Psoas muscle (tissue), 8 donors: Measurements from ENCODE around the gene CLEC7A. TPM values are rescaled to one million over a fixed set of nuclear protein-coding genes. Genes with fewer than 3 reads are reported as not detected.

Experiments used
- ATAC-seq, 4 donors: fragments of 200-7000 bp; cut with Tn5 transposase; one replicate each; pipeline ENCODE4 v1.9.1; 2020; ENCODE audit warnings: moderate library complexity in 3 of 4, mild to moderate bottlenecking in 2 of 4
- DNase-seq, 2 donors: peaks; one replicate each; pipeline ENCODE4 v3.0.0-alpha.2; 2020
- H3K27ac ChIP-seq: fragments of 200-600 bp; one replicate; pipeline ENCODE4 v1.8.0; 2022
- H3K27me3 ChIP-seq, 3 donors: fragments of 200-600 bp in 1 of 3; one replicate each; pipeline versions ENCODE4 v1.6.1 to v1.8.0; 2013 to 2022; ENCODE audit warnings: low read length in 2 of 3, mild to moderate bottlenecking in 2 of 3, moderate library complexity in 1 of 3; ENCODE audit not compliant: insufficient read depth in 3 of 3
- H3K36me3 ChIP-seq, 2 donors: fragments of 200-600 bp in 1 of 2; one replicate each; pipeline versions ENCODE4 v1.6.1 to v1.8.0; 2013 to 2022; ENCODE audit warnings: low read depth in 1 of 2, mild to moderate bottlenecking in 1 of 2, moderate library complexity in 1 of 2; ENCODE audit not compliant: insufficient read depth in 1 of 2
- H3K4me1 ChIP-seq: fragments of 200-600 bp; one replicate; pipeline ENCODE4 v1.8.0; 2022
- H3K4me3 ChIP-seq: fragments of 200-600 bp; one replicate; pipeline ENCODE4 v1.8.0; 2022; ENCODE audit warnings: mild to moderate bottlenecking
- H3K9me3 ChIP-seq: fragments of 200-600 bp; one replicate; pipeline ENCODE4 v1.8.0; 2022
- CTCF ChIP-seq: fragments of 200-600 bp; IDR thresholded peaks from one replicate; pipeline ENCODE4 v1.8.0; 2022; ENCODE audit warnings: antibody characterized with exemption
- WGBS, 3 donors: extraction: QIAGEN DNeasy Blood & Tissue Kit; methylation state at CpG; one replicate each; pipeline versions ENCODE4 v1.1.6 to v1.1.7; 2013; 5-methylcytosine and 5-hydroxymethylcytosine counted together
- intact Hi-C, 2 donors: fragments of 100-400 bp; cut with DNase I; formaldehyde crosslinking; loops; one replicate each; pipeline versions ENCODE4 v1.11.0 to v1.14.2; 2022
- polyA plus RNA-seq, 3 donors: library from polyadenylated mRNA; stranded (reverse); fragments of 200-250 nt; gene quantifications; one replicate each; pipeline ENCODE4 v1.2.3, GENCODE V29; 2013
- total RNA-seq, 4 donors: library from RNA; stranded (reverse); fragmentation: NEBNext Ultra II Directional in 2 of 4; extraction: Animal tissue kit (Norgen Biotek cat#: 25700) in 2 of 4; gene quantifications; one replicate each; pipeline versions ENCODE4 v1.2.1 to v1.2.4, GENCODE V29; 2021 to 2023
- donor health status: healthy with polysubstance abuse.
- donor health status: DM: no; HTN: no; CAD: no; lungs with moderate emphysema.
- donor health status: Bipolar disorder and iron deficiency.
- donor health status: healthy.
- donor health status: DM: yes; HTN: yes; CAD: no.
- donor health status: DM: no; HTN: no; CAD: no.
- donor health status: DM: no; HTN: no; CAD: no.
- donor health status: DM: yes; HTN: yes; CAD: no.

CLEC7A gene
- total and polyA plus RNA-seq, 7 donors: 0.27 to 3.0 (median 1.1) TPM

GRCh38 chr12:10174986-10175614 lies 45.1 kb upstream of the CLEC7A start:
- intact Hi-C loops: no loop called here
- Histone ChIP-seq H3K9me3 (no peaks in the 10 kb centered on the region), H3K27ac (no peak overlapping the region), H3K36me3 (no peaks in the 10 kb centered on the region), H3K4me3 (no peak overlapping the region), H3K27me3 (no peaks in the 10 kb centered on the region), H3K4me1 (no peaks in the 10 kb centered on the region)
- WGBS, 3 donors: 61 to 73% (median 71%) methylated on average over 2 of the region's 2 CpGs
- DNase-seq: no peak
- TF ChIP-seq CTCF: no peak
- ATAC-seq: no peak

GRCh38 chr12:10171973-10172728 lies 42.2 kb upstream of the CLEC7A start, which contains the start of gene OLR1:
Gene OLR1 (minus strand): TSS chr12:10172132. CDS start chr12:10172077, 55 bp downstream.
- intact Hi-C loops: no loop called here
- Histone ChIP-seq H3K9me3 (no peaks in the 10 kb centered on the region), H3K4me3 (no peak within 1 kb of the TSS), H3K4me1 (no peaks in the 10 kb centered on the region), H3K36me3 (no peaks in the 10 kb centered on the region), H3K27me3 (no peaks in the 10 kb centered on the region), H3K27ac (no peak within 1 kb of the TSS)
- DNase-seq: no peak
- ATAC-seq: no peak
- no peak for TF ChIP-seq CTCF
- WGBS, 3 donors: 76 to 78% (median 77%) methylated on average over 7 of the region's 7 CpGs

- no peak overlapping the region for H3K4me3 ChIP-seq
- DNase-seq (no peak), ATAC-seq (no peak)
- no peaks in the 10 kb centered on the region for H3K27me3 ChIP-seq
- no peaks in the 10 kb centered on the region for H3K4me1 ChIP-seq
- H3K9me3 ChIP-seq: no peaks in the 10 kb centered on the region
- H3K27ac ChIP-seq: no peak overlapping the region
- intact Hi-C loops: no loop called here
- H3K36me3 ChIP-seq: no peaks in the 10 kb centered on the region
- 87 to 98% (median 90%) methylated on average over 5 of the region's 5 CpGs for WGBS, 3 donors
- TF ChIP-seq CTCF: no peak
Measured at GRCh38 chr12:10170216-10170615, 40.2 kb upstream of the CLEC7A start.

GRCh38 chr12:10169104-10169503 lies 39.1 kb upstream of the CLEC7A start:
- WGBS, 3 donors: 68 to 73% (median 70%) methylated on average over 3 of the region's 3 CpGs

More at GRCh38 chr12:10169104-10169503, 39.1 kb upstream of the CLEC7A start:
- TF ChIP-seq CTCF: no peak
- DNase-seq: no peak
- intact Hi-C loops: no loop called here
- no peaks in the 10 kb centered on the region for H3K9me3 ChIP-seq
- no peaks in the 10 kb centered on the region for H3K27me3 ChIP-seq
- ATAC-seq: no peak
- no peak overlapping the region for H3K27ac ChIP-seq
- no peaks in the 10 kb centered on the region for H3K36me3 ChIP-seq
- H3K4me3 ChIP-seq: no peak overlapping the region
- no peaks in the 10 kb centered on the region for H3K4me1 ChIP-seq
